ENCODE results near the gene NBEA.

NBEA gene

GRCh38 chr13:35597451-35597850 is 655.4 kb downstream of the NBEA start:
- TF ChIP-seq CTCF (IDR thresholded peaks at IDR 0.05; ENCODE audit: insufficient read depth, low read length) (no peak), POLR2AphosphoS5 (IDR thresholded peaks at IDR 0.05; ENCODE audit: low read depth) (no peak), GABPA (IDR thresholded peaks at IDR 0.05; ENCODE audit: low read depth) (no peak), REST (IDR thresholded peaks at IDR 0.05; ENCODE audit: insufficient replicate concordance, low read depth) (no peak), SPI1 (IDR thresholded peaks at IDR 0.05; ENCODE audit: borderline replicate concordance, low read depth) (no peak)
- Histone ChIP-seq H3K4me3 (replicated peaks; ENCODE audit: insufficient read depth, low read length) (no peak overlapping the region), H3K27ac (replicated peaks) (no peak overlapping the region), H3K27me3 (ENCODE audit: insufficient read depth, poor library complexity, severe bottlenecking) (no peaks in the 10 kb centered on the region)
- peak in 1 of 2 experiments; percentile 5 for DNase-seq (ENCODE audit: low read depth in 1 of 2, low spot score in 1 of 2)

- Histone ChIP-seq H3K27me3 (ENCODE audit: insufficient read depth, poor library complexity, severe bottlenecking) (no peaks in the 10 kb centered on the region), H3K27ac (replicated peaks) (no peak overlapping the region), H3K4me3 (replicated peaks; ENCODE audit: insufficient read depth, low read length) (no peak overlapping the region)
- no peak for TF ChIP-seq CTCF (IDR thresholded peaks at IDR 0.05; ENCODE audit: insufficient read depth, low read length)
- no peak for TF ChIP-seq REST (IDR thresholded peaks at IDR 0.05; ENCODE audit: insufficient replicate concordance, low read depth)
- no peak for TF ChIP-seq GABPA (IDR thresholded peaks at IDR 0.05; ENCODE audit: low read depth)
- DNase-seq (ENCODE audit: low read depth in 1 of 2, low spot score in 1 of 2) = no peak
Measured at GRCh38 chr13:35598233-35598632, 656.2 kb downstream of the NBEA start.

GRCh38 chr13:35598790-35599369 is 656.8 kb downstream of the NBEA start:
- no peaks in the 10 kb centered on the region for H3K27me3 ChIP-seq (ENCODE audit: insufficient read depth, poor library complexity, severe bottlenecking)
- no peak for TF ChIP-seq GABPA (IDR thresholded peaks at IDR 0.05; ENCODE audit: low read depth)
- TF ChIP-seq REST (IDR thresholded peaks at IDR 0.05; ENCODE audit: insufficient replicate concordance, low read depth) = no peak
- no peak for TF ChIP-seq POLR2AphosphoS5 (IDR thresholded peaks at IDR 0.05; ENCODE audit: low read depth)
- TF ChIP-seq CTCF (IDR thresholded peaks at IDR 0.05; ENCODE audit: insufficient read depth, low read length) = no peak
- no peak overlapping the region for H3K4me3 ChIP-seq (replicated peaks; ENCODE audit: insufficient read depth, low read length)
- DNase-seq (ENCODE audit: low read depth in 1 of 2, low spot score in 1 of 2) = no peak
- no peak overlapping the region for H3K27ac ChIP-seq (replicated peaks)
